ENCODE results near the gene METAP1. TPM values are rescaled to one million over a fixed set of nuclear protein-coding genes. Genes with fewer than 3 reads are reported as not detected.

Gene METAP1
- total and polyA plus RNA-seq, 4 donors: 9.5 to 16.9 (median 13.4) TPM

- H3K9ac ChIP-seq (ENCODE audit: low read depth in 1 of 2, low read length in 2 of 2): no peak overlapping the region
- no peaks in the 10 kb centered on the region for H3K27me3 ChIP-seq (ENCODE audit: control insufficient read depth in 4 of 4, insufficient read depth in 4 of 4, low read length in 3 of 4)
- WGBS: 90% methylated on average over 1 of the region's 1 CpG
- no peak for DNase-seq (ENCODE audit: low spot score)
- H3K4me1 ChIP-seq (ENCODE audit: control insufficient read depth in 4 of 4, insufficient read depth in 4 of 4, low read length in 3 of 4): no peaks in the 10 kb centered on the region
- no peak overlapping the region for H3K27ac ChIP-seq (ENCODE audit: low read depth in 1 of 2, low read length in 2 of 2)
- H3K36me3 ChIP-seq (ENCODE audit: control insufficient read depth in 4 of 4, insufficient read depth in 3 of 4, low read depth in 1 of 4, low read length in 3 of 4): no peaks in the 10 kb centered on the region
- H3K4me3 ChIP-seq (ENCODE audit: low read depth in 1 of 3, low read length in 3 of 3): no peak overlapping the region
- no peaks in the 10 kb centered on the region for H3K9me3 ChIP-seq (ENCODE audit: control insufficient read depth in 4 of 4, low read length in 3 of 4)
- TF ChIP-seq CTCF (IDR thresholded peaks at IDR 0.05; ENCODE audit: low read depth, low read length, missing input control) (no peak), RAD21 (IDR thresholded peaks at IDR 0.05) (no peak), EGR1 (IDR thresholded peaks at IDR 0.05; ENCODE audit: low read depth in 2 of 2) (no peak), TAF1 (conservative IDR thresholded peaks at IDR 0.05) (no peak)
Measured at GRCh38 chr4:98946359-98946758, 49.2 kb upstream of the METAP1 start.

- no peak overlapping the region for H3K27ac ChIP-seq (ENCODE audit: low read depth in 1 of 2, low read length in 2 of 2)
- 90% methylated on average over 1 of the region's 1 CpG for WGBS
Measured at GRCh38 chr4:98950925-98951324, 44.6 kb upstream of the METAP1 start.

DNA sequence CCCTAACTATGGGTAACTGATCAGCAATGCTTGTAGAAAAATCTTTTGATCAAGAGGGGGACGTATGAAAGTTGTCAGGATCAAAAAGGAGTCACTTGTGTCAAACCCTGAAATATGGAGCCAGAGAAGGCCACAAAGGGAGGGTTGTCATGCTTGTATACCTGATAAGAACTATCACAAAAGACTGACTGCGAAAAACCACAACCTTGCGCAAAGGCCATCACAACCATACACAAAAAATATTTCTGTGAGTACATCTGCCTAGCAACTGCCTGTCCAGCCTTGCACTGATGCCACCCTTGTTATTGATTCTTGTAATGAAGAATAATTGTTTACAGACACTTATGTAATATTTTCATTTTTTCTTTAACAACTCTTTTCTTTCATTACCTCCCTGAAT is 43.8 kb upstream of the METAP1 start:
- Histone ChIP-seq H3K9me3 (ENCODE audit: control insufficient read depth in 4 of 4, low read length in 3 of 4) (no peaks in the 10 kb centered on the region), H3K4me1 (ENCODE audit: control insufficient read depth in 4 of 4, insufficient read depth in 4 of 4, low read length in 3 of 4) (no peaks in the 10 kb centered on the region), H3K36me3 (ENCODE audit: control insufficient read depth in 4 of 4, insufficient read depth in 3 of 4, low read depth in 1 of 4, low read length in 3 of 4) (no peaks in the 10 kb centered on the region), H3K27me3 (ENCODE audit: control insufficient read depth in 4 of 4, insufficient read depth in 4 of 4, low read length in 3 of 4) (no peaks in the 10 kb centered on the region), H3K27ac (ENCODE audit: low read depth in 1 of 2, low read length in 2 of 2) (no peak overlapping the region), H3K9ac (ENCODE audit: low read depth in 1 of 2, low read length in 2 of 2) (no peak overlapping the region), H3K4me3 (ENCODE audit: low read depth in 1 of 3, low read length in 3 of 3) (no peak overlapping the region)
- no peak for TF ChIP-seq HNF4A (conservative IDR thresholded peaks at IDR 0.05)
- no peak for TF ChIP-seq NR2F2 (IDR thresholded peaks at IDR 0.05)
- TF ChIP-seq, protein P1, sequence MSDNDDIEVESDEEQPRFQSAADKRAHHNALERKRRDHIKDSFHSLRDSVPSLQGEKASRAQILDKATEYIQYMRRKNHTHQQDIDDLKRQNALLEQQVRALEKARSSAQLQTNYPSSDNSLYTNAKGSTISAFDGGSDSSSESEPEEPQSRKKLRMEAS (IDR thresholded peaks at IDR 0.05): no peak
- TF ChIP-seq EGR1 (IDR thresholded peaks at IDR 0.05; ENCODE audit: low read depth in 2 of 2): no peak
- no peak for TF ChIP-seq RXRA (IDR thresholded peaks at IDR 0.05)
- no peak for TF ChIP-seq ATF3 (IDR thresholded peaks at IDR 0.05)
- no peak for TF ChIP-seq HNF4G (IDR thresholded peaks at IDR 0.05)
- no peak for TF ChIP-seq GABPA (IDR thresholded peaks at IDR 0.05 in 1 of 2, conservative IDR thresholded peaks at IDR 0.05 in 1 of 2)
- TF ChIP-seq, protein P2, sequence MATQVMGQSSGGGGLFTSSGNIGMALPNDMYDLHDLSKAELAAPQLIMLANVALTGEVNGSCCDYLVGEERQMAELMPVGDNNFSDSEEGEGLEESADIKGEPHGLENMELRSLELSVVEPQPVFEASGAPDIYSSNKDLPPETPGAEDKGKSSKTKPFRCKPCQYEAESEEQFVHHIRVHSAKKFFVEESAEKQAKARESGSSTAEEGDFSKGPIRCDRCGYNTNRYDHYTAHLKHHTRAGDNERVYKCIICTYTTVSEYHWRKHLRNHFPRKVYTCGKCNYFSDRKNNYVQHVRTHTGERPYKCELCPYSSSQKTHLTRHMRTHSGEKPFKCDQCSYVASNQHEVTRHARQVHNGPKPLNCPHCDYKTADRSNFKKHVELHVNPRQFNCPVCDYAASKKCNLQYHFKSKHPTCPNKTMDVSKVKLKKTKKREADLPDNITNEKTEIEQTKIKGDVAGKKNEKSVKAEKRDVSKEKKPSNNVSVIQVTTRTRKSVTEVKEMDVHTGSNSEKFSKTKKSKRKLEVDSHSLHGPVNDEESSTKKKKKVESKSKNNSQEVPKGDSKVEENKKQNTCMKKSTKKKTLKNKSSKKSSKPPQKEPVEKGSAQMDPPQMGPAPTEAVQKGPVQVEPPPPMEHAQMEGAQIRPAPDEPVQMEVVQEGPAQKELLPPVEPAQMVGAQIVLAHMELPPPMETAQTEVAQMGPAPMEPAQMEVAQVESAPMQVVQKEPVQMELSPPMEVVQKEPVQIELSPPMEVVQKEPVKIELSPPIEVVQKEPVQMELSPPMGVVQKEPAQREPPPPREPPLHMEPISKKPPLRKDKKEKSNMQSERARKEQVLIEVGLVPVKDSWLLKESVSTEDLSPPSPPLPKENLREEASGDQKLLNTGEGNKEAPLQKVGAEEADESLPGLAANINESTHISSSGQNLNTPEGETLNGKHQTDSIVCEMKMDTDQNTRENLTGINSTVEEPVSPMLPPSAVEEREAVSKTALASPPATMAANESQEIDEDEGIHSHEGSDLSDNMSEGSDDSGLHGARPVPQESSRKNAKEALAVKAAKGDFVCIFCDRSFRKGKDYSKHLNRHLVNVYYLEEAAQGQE (IDR thresholded peaks at IDR 0.05): no peak
- TF ChIP-seq SP1 (IDR thresholded peaks at IDR 0.05): no peak
- TF ChIP-seq FOXA1 (IDR thresholded peaks at IDR 0.05): no peak
- no peak for TF ChIP-seq YY1 (IDR thresholded peaks at IDR 0.05)
- TF ChIP-seq, protein P3, sequence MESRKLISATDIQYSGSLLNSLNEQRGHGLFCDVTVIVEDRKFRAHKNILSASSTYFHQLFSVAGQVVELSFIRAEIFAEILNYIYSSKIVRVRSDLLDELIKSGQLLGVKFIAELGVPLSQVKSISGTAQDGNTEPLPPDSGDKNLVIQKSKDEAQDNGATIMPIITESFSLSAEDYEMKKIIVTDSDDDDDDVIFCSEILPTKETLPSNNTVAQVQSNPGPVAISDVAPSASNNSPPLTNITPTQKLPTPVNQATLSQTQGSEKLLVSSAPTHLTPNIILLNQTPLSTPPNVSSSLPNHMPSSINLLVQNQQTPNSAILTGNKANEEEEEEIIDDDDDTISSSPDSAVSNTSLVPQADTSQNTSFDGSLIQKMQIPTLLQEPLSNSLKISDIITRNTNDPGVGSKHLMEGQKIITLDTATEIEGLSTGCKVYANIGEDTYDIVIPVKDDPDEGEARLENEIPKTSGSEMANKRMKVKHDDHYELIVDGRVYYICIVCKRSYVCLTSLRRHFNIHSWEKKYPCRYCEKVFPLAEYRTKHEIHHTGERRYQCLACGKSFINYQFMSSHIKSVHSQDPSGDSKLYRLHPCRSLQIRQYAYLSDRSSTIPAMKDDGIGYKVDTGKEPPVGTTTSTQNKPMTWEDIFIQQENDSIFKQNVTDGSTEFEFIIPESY (IDR thresholded peaks at IDR 0.05): no peak
- TF ChIP-seq RAD21 (IDR thresholded peaks at IDR 0.05): no peak
- no peak for TF ChIP-seq CTCF (IDR thresholded peaks at IDR 0.05; ENCODE audit: low read depth, low read length, missing input control)
- TF ChIP-seq JUND (IDR thresholded peaks at IDR 0.05): no peak
- no peak for TF ChIP-seq TAF1 (conservative IDR thresholded peaks at IDR 0.05)
- no peak for TF ChIP-seq FOXA2 (IDR thresholded peaks at IDR 0.05)
- DNase-seq (ENCODE audit: low spot score): no peak
- WGBS: 95% methylated on average over 3 of the region's 3 CpGs

More at GRCh38 chr4:98950925-98951324, 44.6 kb upstream of the METAP1 start:
- Histone ChIP-seq H3K9ac (ENCODE audit: low read depth in 1 of 2, low read length in 2 of 2) (no peak overlapping the region), H3K27me3 (ENCODE audit: control insufficient read depth in 4 of 4, insufficient read depth in 4 of 4, low read length in 3 of 4) (no peaks in the 10 kb centered on the region), H3K36me3 (ENCODE audit: control insufficient read depth in 4 of 4, insufficient read depth in 3 of 4, low read depth in 1 of 4, low read length in 3 of 4) (no peaks in the 10 kb centered on the region), H3K4me1 (ENCODE audit: control insufficient read depth in 4 of 4, insufficient read depth in 4 of 4, low read length in 3 of 4) (no peaks in the 10 kb centered on the region), H3K9me3 (ENCODE audit: control insufficient read depth in 4 of 4, low read length in 3 of 4) (no peaks in the 10 kb centered on the region), H3K4me3 (ENCODE audit: low read depth in 1 of 3, low read length in 3 of 3) (no peak overlapping the region)
- TF ChIP-seq YY1 (IDR thresholded peaks at IDR 0.05): no peak
- DNase-seq (ENCODE audit: low spot score): no peak

Measured in liver (tissue), 9 donors.